ENCODE measurements around the gene CS. TPM values are rescaled to one million over a fixed set of nuclear protein-coding genes. Genes with fewer than 3 reads are reported as not detected.
A peak's percentile ranks its signal among the peaks of the same experiment; 100 is the strongest.
"Not testable (repeated sequence)": the region's sequence is repeated elsewhere in the genome, so short reads cannot be mapped to it uniquely, and the experiment has no call there.

Gene CS
- total RNA-seq, 1 experiment from 2014 or later = 257 TPM

- H3K4me3 Mint-ChIP-seq (ENCODE audit: unreplicated experiment) = no peak overlapping the region
- peaks cover 2% of the 10 kb centered on the region for H3K4me1 Mint-ChIP-seq (ENCODE audit: insufficient read depth, unreplicated experiment)
- H3K9me3 Mint-ChIP-seq (ENCODE audit: unreplicated experiment) = no peaks in the 10 kb centered on the region
- DNase-seq (ENCODE audit: unreplicated experiment) = no peak
- POLR2A ChIA-PET = interaction anchor here (0.6 to 2.4 kb wide), 2 partner anchors 10 to 59 kb away, joined by 3 to 14 read pairs; partner anchors contain the start of gene CNPY2
- peaks cover 70% of the 10 kb centered on the region for H3K36me3 Mint-ChIP-seq (ENCODE audit: insufficient read depth, unreplicated experiment)
- H3K27ac Mint-ChIP-seq (ENCODE audit: low read depth, unreplicated experiment) = no peak overlapping the region
- CTCF ChIA-PET = interaction anchor here (0.8 kb wide), 1 partner anchor 911 kb away, joined by 3 read pairs; a partner anchor contains a TSS
- intact Hi-C loops (cut with micrococcal nuclease) = no loop called here
- no peak for TF ChIP-seq CTCF (IDR thresholded peaks at IDR 0.05; ENCODE audit: unreplicated experiment)
- H3K27me3 Mint-ChIP-seq (ENCODE audit: insufficient read depth, unreplicated experiment) = no peaks in the 10 kb centered on the region
- no TSS peak for BruUV-seq (replicated peaks)
These were observed 26.0 kb upstream of the CS start for GRCh38 chr12:56326126-56326525.

GRCh38 chr12:56324206-56324605 is 24.1 kb upstream of the CS start:
- ChIA-PET POLR2A (interaction anchor here (0.8 kb wide), 2 partner anchors 10 to 14 kb away, joined by 3 read pairs; no protein-coding TSS in a partner anchor), CTCF (interaction anchor here (0.6 to 0.7 kb wide), 2 partner anchors 14 to 247 kb away, joined by 4 read pairs; partner anchors contain the start of gene IL23A)
- intact Hi-C loops (cut with micrococcal nuclease) = no loop called here
- DNase-seq (ENCODE audit: unreplicated experiment) = no peak
- BruUV-seq (replicated peaks) = no TSS peak
- no peak for TF ChIP-seq CTCF (IDR thresholded peaks at IDR 0.05; ENCODE audit: unreplicated experiment)
- H3K36me3 Mint-ChIP-seq (ENCODE audit: insufficient read depth, unreplicated experiment) = peaks cover 76% of the 10 kb centered on the region
- no peaks in the 10 kb centered on the region for H3K4me1 Mint-ChIP-seq (ENCODE audit: insufficient read depth, unreplicated experiment)
- H3K27me3 Mint-ChIP-seq (ENCODE audit: insufficient read depth, unreplicated experiment) = no peaks in the 10 kb centered on the region
- no peaks in the 10 kb centered on the region for H3K9me3 Mint-ChIP-seq (ENCODE audit: unreplicated experiment)
- H3K4me3 Mint-ChIP-seq (ENCODE audit: unreplicated experiment) = no peak overlapping the region
- no peak overlapping the region for H3K27ac Mint-ChIP-seq (ENCODE audit: low read depth, unreplicated experiment)

- H3K4me1 Mint-ChIP-seq (ENCODE audit: insufficient read depth, unreplicated experiment); H3K27ac Mint-ChIP-seq (ENCODE audit: low read depth, unreplicated experiment); H3K4me3 Mint-ChIP-seq (ENCODE audit: unreplicated experiment); DNase-seq (ENCODE audit: unreplicated experiment); H3K27me3 Mint-ChIP-seq (ENCODE audit: insufficient read depth, unreplicated experiment); H3K9me3 Mint-ChIP-seq (ENCODE audit: unreplicated experiment); intact Hi-C loops (cut with micrococcal nuclease); BruUV-seq (replicated peaks): not testable (repeated sequence)
- H3K36me3 Mint-ChIP-seq (ENCODE audit: insufficient read depth, unreplicated experiment) = peaks cover 55% of the 10 kb centered on the region
- ChIA-PET POLR2A (interaction anchor here (8.3 kb wide), 1 partner anchor 10 kb away, joined by 79 read pairs; the partner anchor contains the start of gene PAN2), CTCF (interaction anchor here (0.6 kb wide), 1 partner anchor 31 kb away, joined by 3 read pairs; no protein-coding TSS in a partner anchor)
These were observed 21.5 kb upstream of the CS start for GRCh38 chr12:56321610-56322009.

- BruUV-seq (replicated peaks) = no TSS peak
- CTCF ChIA-PET = interaction anchor here (0.6 to 1.2 kb wide), 2 partner anchors 31 to 143 kb away, joined by 3 read pairs; no protein-coding TSS in a partner anchor
- no peaks in the 10 kb centered on the region for H3K4me1 Mint-ChIP-seq (ENCODE audit: insufficient read depth, unreplicated experiment)
- DNase-seq (ENCODE audit: unreplicated experiment) = peak; percentile 38
- no peak overlapping the region for H3K4me3 Mint-ChIP-seq (ENCODE audit: unreplicated experiment)
- H3K9me3 Mint-ChIP-seq (ENCODE audit: unreplicated experiment) = no peaks in the 10 kb centered on the region
- no peak overlapping the region for H3K27ac Mint-ChIP-seq (ENCODE audit: low read depth, unreplicated experiment)
- peaks cover 50% of the 10 kb centered on the region for H3K36me3 Mint-ChIP-seq (ENCODE audit: insufficient read depth, unreplicated experiment)
- TF ChIP-seq CTCF (IDR thresholded peaks at IDR 0.05; ENCODE audit: unreplicated experiment) = no peak
- no peaks in the 10 kb centered on the region for H3K27me3 Mint-ChIP-seq (ENCODE audit: insufficient read depth, unreplicated experiment)
- POLR2A ChIA-PET = interaction anchor here (8.3 kb wide), 1 partner anchor 11 kb away, joined by 79 read pairs; the partner anchor contains the start of gene PAN2
- intact Hi-C loops (cut with micrococcal nuclease) = no loop called here
These were observed 20.9 kb upstream of the CS start for GRCh38 chr12:56321027-56321426.

Measured in MCF 10A (cell line).